ENCODE measurements around the gene CTSW. TPM values are rescaled to one million over a fixed set of nuclear protein-coding genes. Genes with fewer than 3 reads are reported as not detected.

Gene CTSW
- total and polyA plus RNA-seq, 7 donors = 0.08 to 0.91 (median 0.36) TPM

- no peak overlapping the region for H3K4me3 ChIP-seq
- H3K27ac ChIP-seq = no peak overlapping the region
- WGBS, 3 donors = 55 to 59% (median 58%) methylated on average over 13 of the region's 13 CpGs
- no peak for DNase-seq
- ATAC-seq = peak in 2 of 4 donors; percentile 13 to 19
- H3K27me3 ChIP-seq (ENCODE audit: insufficient read depth in 3 of 3, low read length in 2 of 3) = peaks cover 0 to under 1% (median 0%) of the 10 kb centered on the region in 3 donors
- no peaks in the 10 kb centered on the region for H3K4me1 ChIP-seq
- H3K9me3 ChIP-seq = no peaks in the 10 kb centered on the region
- intact Hi-C loops (cut with DNase I) = no loop called here
- no peaks in the 10 kb centered on the region for H3K36me3 ChIP-seq (ENCODE audit: insufficient read depth in 1 of 2, low read depth in 1 of 2)
- TF ChIP-seq, protein P1, sequence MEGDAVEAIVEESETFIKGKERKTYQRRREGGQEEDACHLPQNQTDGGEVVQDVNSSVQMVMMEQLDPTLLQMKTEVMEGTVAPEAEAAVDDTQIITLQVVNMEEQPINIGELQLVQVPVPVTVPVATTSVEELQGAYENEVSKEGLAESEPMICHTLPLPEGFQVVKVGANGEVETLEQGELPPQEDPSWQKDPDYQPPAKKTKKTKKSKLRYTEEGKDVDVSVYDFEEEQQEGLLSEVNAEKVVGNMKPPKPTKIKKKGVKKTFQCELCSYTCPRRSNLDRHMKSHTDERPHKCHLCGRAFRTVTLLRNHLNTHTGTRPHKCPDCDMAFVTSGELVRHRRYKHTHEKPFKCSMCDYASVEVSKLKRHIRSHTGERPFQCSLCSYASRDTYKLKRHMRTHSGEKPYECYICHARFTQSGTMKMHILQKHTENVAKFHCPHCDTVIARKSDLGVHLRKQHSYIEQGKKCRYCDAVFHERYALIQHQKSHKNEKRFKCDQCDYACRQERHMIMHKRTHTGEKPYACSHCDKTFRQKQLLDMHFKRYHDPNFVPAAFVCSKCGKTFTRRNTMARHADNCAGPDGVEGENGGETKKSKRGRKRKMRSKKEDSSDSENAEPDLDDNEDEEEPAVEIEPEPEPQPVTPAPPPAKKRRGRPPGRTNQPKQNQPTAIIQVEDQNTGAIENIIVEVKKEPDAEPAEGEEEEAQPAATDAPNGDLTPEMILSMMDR (IDR thresholded peaks at IDR 0.05) = no peak
Measured at GRCh38 chr11:65931773-65932557, 52.3 kb downstream of the CTSW start.

DNA sequence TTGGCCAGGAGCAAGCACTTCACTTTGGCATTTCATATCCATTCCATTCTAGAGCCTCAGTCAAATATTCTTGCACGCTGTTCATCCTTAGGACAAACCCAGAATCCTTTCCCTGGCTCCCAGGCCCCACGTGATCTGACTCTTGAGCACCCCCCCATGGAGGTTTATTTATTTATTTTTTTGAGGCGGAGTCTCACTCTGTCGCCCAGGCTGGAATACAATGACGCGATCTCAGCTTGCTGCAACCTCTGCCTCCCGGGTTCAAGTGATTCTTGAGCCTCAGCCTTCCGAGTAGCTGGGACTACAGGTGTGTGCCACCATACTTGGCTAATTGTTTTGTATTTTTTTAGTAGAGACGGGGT is 52.9 kb downstream of the CTSW start:
- ATAC-seq (peak in 3 of 4 donors; percentile 59 to 83 (median 77)), DNase-seq (no peak)
- no peak overlapping the region for H3K4me3 ChIP-seq
- H3K27me3 ChIP-seq (ENCODE audit: insufficient read depth in 3 of 3, low read length in 2 of 3) = peaks cover 0 to 6% (median 0%) of the 10 kb centered on the region in 3 donors
- no peaks in the 10 kb centered on the region for H3K36me3 ChIP-seq (ENCODE audit: insufficient read depth in 1 of 2, low read depth in 1 of 2)
- intact Hi-C loops (cut with DNase I) = no loop called here
- no peak overlapping the region for H3K27ac ChIP-seq
- no peaks in the 10 kb centered on the region for H3K4me1 ChIP-seq
- no peaks in the 10 kb centered on the region for H3K9me3 ChIP-seq
- 33 to 42% (median 33%) methylated on average over 9 of the region's 9 CpGs for WGBS, 3 donors
- TF ChIP-seq, protein P1 (IDR thresholded peaks at IDR 0.05) = no peak

Other genes with a start within 250 kb of the CTSW start
- 10 to 100 TPM; 10.1 to 15.6 (median 11.3) TPM for gene SIPA1, start 241.7 kb upstream of the CTSW start, total RNA-seq
- gene SIPA1, start 241.7 kb upstream of the CTSW start, polyA plus RNA-seq = 10 to 100 TPM in 2 of 3 donors, 1 to 10 TPM in 1; 7.9 to 17.4 (median 13.7) TPM
- gene RELA, start 216.9 kb upstream of the CTSW start, total RNA-seq = 10 to 100 TPM; 48.7 to 72.6 (median 65.2) TPM
- 10 to 100 TPM; 42.1 to 64.9 (median 64.0) TPM for gene RELA, start 216.9 kb upstream of the CTSW start, polyA plus RNA-seq
- 10 to 100 TPM; 34.5 to 56.4 (median 41.8) TPM for gene KAT5, start 167.6 kb upstream of the CTSW start, total RNA-seq
- gene KAT5, start 167.6 kb upstream of the CTSW start, polyA plus RNA-seq = 10 to 100 TPM; 36.4 to 67.2 (median 51.2) TPM
- 10 to 100 TPM; 17.5 to 38.4 (median 28.1) TPM for gene RNASEH2C, start 159.0 kb upstream of the CTSW start, total RNA-seq
- gene RNASEH2C, start 159.0 kb upstream of the CTSW start, polyA plus RNA-seq = 10 to 100 TPM; 39.3 to 62.3 (median 47.1) TPM
- 10 to 100 TPM in 2 of 4 donors, 1 to 10 TPM in 2; 8.8 to 16.3 (median 12.7) TPM for gene AP5B1, start 98.9 kb upstream of the CTSW start, total RNA-seq
- gene AP5B1, start 98.9 kb upstream of the CTSW start, polyA plus RNA-seq = 10 to 100 TPM in 1 of 3 donors, 1 to 10 TPM in 2; 6.1 to 20.5 (median 6.4) TPM
- gene OVOL1, start 92.8 kb upstream of the CTSW start, total RNA-seq = not detected
- under 1 TPM in 1 of 3 donors, not detected in 2; 0.01 TPM for gene OVOL1, start 92.8 kb upstream of the CTSW start, polyA plus RNA-seq
- gene SNX32, start 45.9 kb upstream of the CTSW start, total RNA-seq = not detected
- under 1 TPM in 2 of 3 donors, not detected in 1; 0.05 to 0.20 TPM for gene SNX32, start 45.9 kb upstream of the CTSW start, polyA plus RNA-seq
- gene CFL1, start 21.7 kb upstream of the CTSW start, total RNA-seq = 100 to 1,000 TPM; 175 to 388 (median 238) TPM
- 100 to 1,000 TPM; 190 to 843 (median 225) TPM for gene CFL1, start 21.7 kb upstream of the CTSW start, polyA plus RNA-seq
- 10 to 100 TPM; 28.0 to 35.6 (median 31.4) TPM for gene MUS81, start 19.4 kb upstream of the CTSW start, total RNA-seq
- gene MUS81, start 19.4 kb upstream of the CTSW start, polyA plus RNA-seq = 10 to 100 TPM; 32.5 to 55.3 (median 44.4) TPM
- 10 to 100 TPM; 20.8 to 46.6 (median 31.3) TPM for gene EFEMP2, start 7.0 kb upstream of the CTSW start, total RNA-seq
- 10 to 100 TPM; 14.8 to 20.8 (median 18.5) TPM for gene EFEMP2, start 7.0 kb upstream of the CTSW start, polyA plus RNA-seq
- 10 to 100 TPM; 27.7 to 42.5 (median 37.0) TPM for gene FIBP, start 8.6 kb downstream of the CTSW start, total RNA-seq
- 10 to 100 TPM; 32.2 to 73.9 (median 44.1) TPM for gene FIBP, start 8.6 kb downstream of the CTSW start, polyA plus RNA-seq
- gene CCDC85B, start 10.8 kb downstream of the CTSW start, total RNA-seq = 10 to 100 TPM; 16.7 to 39.6 (median 27.8) TPM
- 10 to 100 TPM; 24.7 to 35.9 (median 26.5) TPM for gene CCDC85B, start 10.8 kb downstream of the CTSW start, polyA plus RNA-seq
- gene FOSL1, start 20.6 kb downstream of the CTSW start, total RNA-seq = 10 to 100 TPM in 3 of 4 donors, under 1 TPM in 1; 0.75 to 12.6 (median 11.5) TPM
- 100 to 1,000 TPM in 1 of 3 donors, 1 to 10 TPM in 2; 5.7 to 257 (median 7.8) TPM for gene FOSL1, start 20.6 kb downstream of the CTSW start, polyA plus RNA-seq
- 10 to 100 TPM; 52.8 to 71.9 (median 59.9) TPM for gene C11orf68, start 39.2 kb downstream of the CTSW start, total RNA-seq
- gene C11orf68, start 39.2 kb downstream of the CTSW start, polyA plus RNA-seq = 10 to 100 TPM; 60.3 to 98.7 (median 75.0) TPM
- gene DRAP1, start 39.6 kb downstream of the CTSW start, total RNA-seq = 100 to 1,000 TPM in 1 of 4 donors, 10 to 100 TPM in 3; 74.5 to 138 (median 91.3) TPM
- gene DRAP1, start 39.6 kb downstream of the CTSW start, polyA plus RNA-seq = 100 to 1,000 TPM; 121 to 217 (median 134) TPM
- gene TSGA10IP, start 65.6 kb downstream of the CTSW start, total RNA-seq = not detected
- gene TSGA10IP, start 65.6 kb downstream of the CTSW start, polyA plus RNA-seq = not detected
- gene SART1, start 81.9 kb downstream of the CTSW start, total RNA-seq = 10 to 100 TPM; 36.3 to 55.4 (median 49.3) TPM
- 10 to 100 TPM; 40.3 to 58.7 (median 44.7) TPM for gene SART1, start 81.9 kb downstream of the CTSW start, polyA plus RNA-seq
- 10 to 100 TPM; 24.8 to 44.5 (median 31.6) TPM for gene EIF1AD, start 122.3 kb downstream of the CTSW start, total RNA-seq
- gene EIF1AD, start 122.3 kb downstream of the CTSW start, polyA plus RNA-seq = 10 to 100 TPM; 29.4 to 63.1 (median 54.2) TPM
- gene BANF1, start 122.7 kb downstream of the CTSW start, total RNA-seq = 100 to 1,000 TPM; 298 to 384 (median 336) TPM
- 100 to 1,000 TPM; 251 to 355 (median 314) TPM for gene BANF1, start 122.7 kb downstream of the CTSW start, polyA plus RNA-seq
- under 1 TPM in 3 of 4 donors, not detected in 1; 0.40 to 0.93 (median 0.47) TPM for gene CST6, start 132.2 kb downstream of the CTSW start, total RNA-seq
- 10 to 100 TPM in 1 of 3 donors, under 1 TPM in 1, not detected in 1; 0.13 to 18.7 TPM for gene CST6, start 132.2 kb downstream of the CTSW start, polyA plus RNA-seq
- not detected for gene CATSPER1, start 146.6 kb downstream of the CTSW start, total RNA-seq
- gene CATSPER1, start 146.6 kb downstream of the CTSW start, polyA plus RNA-seq = under 1 TPM in 2 of 3 donors, not detected in 1; 0.01 to 0.55 TPM
- under 1 TPM in 1 of 4 donors, not detected in 3; 0.36 TPM for gene GAL3ST3, start 169.3 kb downstream of the CTSW start, total RNA-seq
- gene GAL3ST3, start 169.3 kb downstream of the CTSW start, polyA plus RNA-seq = under 1 TPM in 1 of 3 donors, not detected in 2; 0.03 TPM
- 100 to 1,000 TPM in 1 of 4 donors, 10 to 100 TPM in 3; 62.8 to 114 (median 86.4) TPM for gene SF3B2, start 172.5 kb downstream of the CTSW start, total RNA-seq
- 100 to 1,000 TPM in 2 of 3 donors, 10 to 100 TPM in 1; 66.2 to 135 (median 114) TPM for gene SF3B2, start 172.5 kb downstream of the CTSW start, polyA plus RNA-seq
- 10 to 100 TPM; 16.3 to 27.8 (median 24.9) TPM for gene PACS1, start 190.4 kb downstream of the CTSW start, total RNA-seq
- 10 to 100 TPM in 1 of 3 donors, 1 to 10 TPM in 2; 7.4 to 16.0 (median 9.0) TPM for gene PACS1, start 190.4 kb downstream of the CTSW start, polyA plus RNA-seq